RWPE2 (cell line): Measurements from ENCODE around the gene ITPKB.
"Not testable (repeated sequence)": the region's sequence is repeated elsewhere in the genome, so short reads cannot be mapped to it uniquely, and the experiment has no call there.

Source experiments
- ATAC-seq: fragments of 200-7000 bp; cut with Tn5 transposase; 3 replicates; pipeline ENCODE4 v1.9.1; 2021; ENCODE audit warnings: low read depth
- DNase-seq: peaks from one replicate; pipeline ENCODE4 v3.0.0-alpha.2; 2020; ENCODE audit warnings: low spot score
- H3K27ac ChIP-seq: fragments of 450-650 bp; 2 replicates; pipeline ENCODE4 v1.5.1; 2017; ENCODE audit warnings: mild to moderate bottlenecking; ENCODE audit not compliant: poor library complexity, severe bottlenecking
- H3K27me3 ChIP-seq: fragments of 250-450 bp; sonication (Bioruptor Pico); 2 replicates; pipeline ENCODE4 v1.5.1; 2021; ENCODE audit warnings: mild to moderate bottlenecking, moderate library complexity; ENCODE audit not compliant: insufficient read depth, poor library complexity, severe bottlenecking
- H3K36me3 ChIP-seq: fragments of 250-450 bp; sonication (Bioruptor Pico); 2 replicates; pipeline ENCODE4 v1.5.1; 2020; ENCODE audit warnings: low read depth, mild to moderate bottlenecking, moderate library complexity
- H3K4me1 ChIP-seq: fragments of 250-450 bp; sonication (Bioruptor Pico); 2 replicates; pipeline ENCODE4 v1.5.1; 2021; ENCODE audit warnings: mild to moderate bottlenecking, moderate library complexity; ENCODE audit not compliant: insufficient read depth, poor library complexity, severe bottlenecking
- H3K4me3 ChIP-seq: fragments of 250-450 bp; sonication (Bioruptor Pico); 2 replicates; pipeline ENCODE4 v1.5.1; 2021; ENCODE audit warnings: mild to moderate bottlenecking, moderate library complexity; ENCODE audit not compliant: severe bottlenecking
- H3K9me3 ChIP-seq: fragments of 250-450 bp; sonication (Bioruptor Pico); 2 replicates; pipeline ENCODE4 v1.5.1; 2021; ENCODE audit warnings: mild to moderate bottlenecking, moderate library complexity; ENCODE audit not compliant: severe bottlenecking
- TF ChIP-seq, protein P1 (sequence below): fragments of 450-650 bp; IDR thresholded peaks from one replicate; pipeline ENCODE4 v1.5.1; 2017; ENCODE audit warnings: mild to moderate bottlenecking, moderate library complexity; ENCODE audit not compliant: poor library complexity, severe bottlenecking

Gene ITPKB

GRCh38 chr1:226640321-226641136 lies 98.6 kb downstream of the ITPKB start:
- H3K36me3 ChIP-seq, result no peaks in the 10 kb centered on the region
- DNase-seq, result no peak

GRCh38 chr1:226639631-226640061 lies 99.4 kb downstream of the ITPKB start:
- TF ChIP-seq, protein P1, sequence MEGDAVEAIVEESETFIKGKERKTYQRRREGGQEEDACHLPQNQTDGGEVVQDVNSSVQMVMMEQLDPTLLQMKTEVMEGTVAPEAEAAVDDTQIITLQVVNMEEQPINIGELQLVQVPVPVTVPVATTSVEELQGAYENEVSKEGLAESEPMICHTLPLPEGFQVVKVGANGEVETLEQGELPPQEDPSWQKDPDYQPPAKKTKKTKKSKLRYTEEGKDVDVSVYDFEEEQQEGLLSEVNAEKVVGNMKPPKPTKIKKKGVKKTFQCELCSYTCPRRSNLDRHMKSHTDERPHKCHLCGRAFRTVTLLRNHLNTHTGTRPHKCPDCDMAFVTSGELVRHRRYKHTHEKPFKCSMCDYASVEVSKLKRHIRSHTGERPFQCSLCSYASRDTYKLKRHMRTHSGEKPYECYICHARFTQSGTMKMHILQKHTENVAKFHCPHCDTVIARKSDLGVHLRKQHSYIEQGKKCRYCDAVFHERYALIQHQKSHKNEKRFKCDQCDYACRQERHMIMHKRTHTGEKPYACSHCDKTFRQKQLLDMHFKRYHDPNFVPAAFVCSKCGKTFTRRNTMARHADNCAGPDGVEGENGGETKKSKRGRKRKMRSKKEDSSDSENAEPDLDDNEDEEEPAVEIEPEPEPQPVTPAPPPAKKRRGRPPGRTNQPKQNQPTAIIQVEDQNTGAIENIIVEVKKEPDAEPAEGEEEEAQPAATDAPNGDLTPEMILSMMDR, result no peak
- Histone ChIP-seq H3K4me1 (no peaks in the 10 kb centered on the region), H3K36me3 (no peaks in the 10 kb centered on the region), H3K4me3 (no peak overlapping the region), H3K27me3 (no peaks in the 10 kb centered on the region), H3K27ac (no peak overlapping the region), H3K9me3 (no peaks in the 10 kb centered on the region)
- DNase-seq (no peak), ATAC-seq (no peak)

More at GRCh38 chr1:226640321-226641136, 98.6 kb downstream of the ITPKB start:
- Histone ChIP-seq H3K27me3 (no peaks in the 10 kb centered on the region), H3K4me3 (no peak overlapping the region), H3K27ac (no peak overlapping the region), H3K9me3 (no peaks in the 10 kb centered on the region), H3K4me1 (no peaks in the 10 kb centered on the region)
- ATAC-seq, result no peak
- TF ChIP-seq, protein P1, result no peak

- not testable (repeated sequence) for DNase-seq, H3K9me3 ChIP-seq, H3K27me3 ChIP-seq, ATAC-seq, H3K36me3 ChIP-seq, H3K4me1 ChIP-seq, H3K4me3 ChIP-seq, H3K27ac ChIP-seq
Measured at GRCh38 chr1:226639206-226639605, 99.9 kb downstream of the ITPKB start.

- Histone ChIP-seq H3K4me1 (no peaks in the 10 kb centered on the region), H3K36me3 (no peaks in the 10 kb centered on the region), H3K9me3 (no peaks in the 10 kb centered on the region), H3K27me3 (no peaks in the 10 kb centered on the region), H3K27ac (no peak overlapping the region), H3K4me3 (no peak overlapping the region)
- TF ChIP-seq, protein P1, result no peak
- DNase-seq, result peak; percentile 24
- ATAC-seq, result no peak
Measured at GRCh38 chr1:226638608-226639007, 100.5 kb downstream of the ITPKB start.

- no peaks in the 10 kb centered on the region for H3K27me3 ChIP-seq
- no peak overlapping the region for H3K4me3 ChIP-seq
- no peaks in the 10 kb centered on the region for H3K36me3 ChIP-seq
- H3K9me3 ChIP-seq, result no peaks in the 10 kb centered on the region
- ATAC-seq (no peak), DNase-seq (no peak)
- H3K4me1 ChIP-seq, result no peaks in the 10 kb centered on the region
- no peak overlapping the region for H3K27ac ChIP-seq
- TF ChIP-seq, protein P1, result no peak
Measured at GRCh38 chr1:226638001-226638601, 101.0 kb downstream of the ITPKB start.
